Right atrium auricular region (tissue), 2 donors: ENCODE results near the gene XPR1. TPM values are rescaled to one million over a fixed set of nuclear protein-coding genes. Genes with fewer than 3 reads are reported as not detected.

Experiments used
- DNase-seq: peaks from one replicate; pipeline ENCODE4 v3.0.0-alpha.2; 2019; ENCODE audit warnings: low spot score
- H3K27ac ChIP-seq, 2 donors: fragments of 200-600 bp; sonication (generic); 1 replicate in 1 of 2; 2 replicates in 1 of 2; pipeline ENCODE4 v1.5.1; 2016 to 2019
- H3K27me3 ChIP-seq, 2 donors: fragments of 200-600 bp; sonication (generic); one replicate each; pipeline versions ENCODE4 v1.5.1 to v1.6.0; 2017 to 2019
- H3K36me3 ChIP-seq: fragments of 200-600 bp; sonication (generic); one replicate; pipeline ENCODE4 v1.5.1; 2016
- H3K4me1 ChIP-seq, 2 donors: fragments of 200-600 bp; sonication (generic); one replicate each; pipeline versions ENCODE4 v1.5.1 to v1.6.0; 2017 to 2019
- H3K4me3 ChIP-seq, 2 donors: fragments of 200-600 bp; sonication (generic); 1 replicate in 1 of 2; 2 replicates in 1 of 2; pipeline ENCODE4 v1.5.1; 2017 to 2019; ENCODE audit warnings: mild to moderate bottlenecking in 1 of 2, moderate library complexity in 1 of 2
- H3K9me3 ChIP-seq, 2 donors: fragments of 200-600 bp; sonication (generic); one replicate each; pipeline ENCODE4 v1.5.1; 2019
- CTCF ChIP-seq, 2 donors: fragments of 200-600 bp; sonication (generic); IDR thresholded peaks; one replicate each; pipeline ENCODE4 v1.5.1; 2019; ENCODE audit warnings: antibody characterized with exemption in 2 of 2
- total RNA-seq, 2 donors: library from RNA; depleted of rRNA; stranded (reverse); fragments of >200 nt; gene quantifications; one replicate each; pipeline ENCODE4 v1.1.0, GENCODE V29; 2016

Gene XPR1
- total RNA-seq, 2 donors from 2014 or later, result 30.0 to 53.0 TPM

- peaks cover 35% of the 10 kb centered on the region for H3K36me3 ChIP-seq
Measured at GRCh38 chr1:180937012-180937372, 305.2 kb downstream of the XPR1 start.

DNA sequence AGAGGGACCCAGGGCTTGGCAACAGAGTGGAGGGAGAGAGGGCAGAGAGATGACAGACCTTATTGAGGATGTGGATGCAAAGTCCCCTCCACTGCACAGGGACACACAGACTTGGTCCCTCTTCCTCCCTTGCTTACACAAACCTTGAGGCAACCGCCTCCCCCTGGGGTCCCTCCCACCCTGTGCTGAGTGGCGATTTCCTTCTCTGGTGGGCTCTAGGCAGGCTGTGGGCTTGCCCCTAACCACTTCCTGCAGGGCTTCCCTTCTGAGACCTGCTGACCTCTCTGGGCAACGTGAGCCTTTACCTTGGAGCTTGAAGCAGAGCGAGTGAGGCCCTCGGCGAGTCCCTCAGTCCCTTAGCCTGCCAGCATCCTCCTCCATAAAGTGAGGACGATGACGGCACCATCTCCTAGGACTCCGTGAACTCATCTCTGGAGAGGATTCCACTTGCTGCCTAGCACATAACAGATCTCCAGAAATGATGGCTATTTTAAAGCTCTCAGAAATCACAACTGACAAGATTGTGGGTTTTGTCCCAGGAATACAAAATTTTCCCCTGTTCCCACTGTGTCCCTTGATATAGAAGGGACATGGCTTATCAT, 305.9 kb downstream of the XPR1 start:
- H3K36me3 ChIP-seq, result peaks cover 35% of the 10 kb centered on the region
- no peak for DNase-seq

More at GRCh38 chr1:180937012-180937372, 305.2 kb downstream of the XPR1 start:
- no peaks in the 10 kb centered on the region for H3K27me3 ChIP-seq
- TF ChIP-seq CTCF (IDR thresholded peaks at IDR 0.05), result no peak
- H3K9me3 ChIP-seq, result no peaks in the 10 kb centered on the region
- DNase-seq, result no peak
- no peak overlapping the region for H3K4me3 ChIP-seq
- no peak overlapping the region for H3K27ac ChIP-seq
- H3K4me1 ChIP-seq, result no peaks in the 10 kb centered on the region

DNA sequence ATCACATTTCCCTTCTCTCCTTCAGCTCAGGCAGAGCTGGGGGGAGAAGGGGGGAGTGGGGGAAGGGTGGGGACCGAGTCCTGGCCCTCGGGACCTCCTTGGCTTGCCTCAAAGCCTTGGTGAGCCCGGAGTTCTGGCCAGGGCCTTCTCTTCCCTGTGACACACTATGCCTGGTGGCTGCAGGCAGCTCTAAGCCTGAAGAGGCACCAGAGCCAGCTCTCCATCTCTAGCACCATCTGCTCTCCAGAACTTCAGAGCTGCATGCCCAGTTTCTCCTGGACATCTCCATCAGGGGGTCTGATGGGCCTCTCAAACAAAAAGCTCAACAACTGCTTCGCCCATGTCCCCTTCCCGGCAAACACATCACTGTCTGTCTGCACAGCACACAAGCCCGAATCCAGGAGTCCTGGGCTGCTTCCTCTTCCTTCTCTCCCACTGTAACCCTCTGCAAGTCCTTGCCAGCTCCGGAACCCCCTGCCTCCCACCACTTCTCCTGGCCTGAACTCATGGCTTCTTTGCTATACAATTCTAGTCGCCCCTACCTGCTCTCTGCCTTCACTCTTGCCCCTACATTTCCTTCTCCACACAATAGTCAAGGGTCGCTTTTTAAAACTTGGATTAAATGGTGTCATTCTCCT, 307.4 kb downstream of the XPR1 start:
- no peaks in the 10 kb centered on the region for H3K27me3 ChIP-seq
- H3K9me3 ChIP-seq, result no peaks in the 10 kb centered on the region
- DNase-seq, result no peak
- no peak overlapping the region for H3K4me3 ChIP-seq
- TF ChIP-seq CTCF (IDR thresholded peaks at IDR 0.05), result no peak
- H3K36me3 ChIP-seq, result peaks cover 33% of the 10 kb centered on the region
- no peak overlapping the region for H3K27ac ChIP-seq
- H3K4me1 ChIP-seq, result no peaks in the 10 kb centered on the region

More for the DNA sequence above, 305.9 kb downstream of the XPR1 start:
- Histone ChIP-seq H3K4me1 (no peaks in the 10 kb centered on the region), H3K27me3 (no peaks in the 10 kb centered on the region), H3K4me3 (no peak overlapping the region), H3K27ac (no peak overlapping the region), H3K9me3 (no peaks in the 10 kb centered on the region)
- no peak for TF ChIP-seq CTCF (IDR thresholded peaks at IDR 0.05)

- no peaks in the 10 kb centered on the region for H3K4me1 ChIP-seq
- no peak for TF ChIP-seq CTCF (IDR thresholded peaks at IDR 0.05)
- H3K27me3 ChIP-seq, result no peaks in the 10 kb centered on the region
- no peaks in the 10 kb centered on the region for H3K9me3 ChIP-seq
- H3K27ac ChIP-seq, result no peak overlapping the region
- no peak for DNase-seq
- H3K36me3 ChIP-seq, result peaks cover 34% of the 10 kb centered on the region
- no peak overlapping the region for H3K4me3 ChIP-seq
Measured at GRCh38 chr1:180939711-180940103, 307.9 kb downstream of the XPR1 start.

Other genes starting within 250 kb of the XPR1 start
- gene ACBD6, start 129.4 kb upstream of the XPR1 start, total RNA-seq, result 10 to 100 TPM; 24.0 to 29.0 TPM
- 1 to 10 TPM in 1 of 2 donors, under 1 TPM in 1; 0.70 to 2.0 TPM for gene OVAAL, start 73.1 kb upstream of the XPR1 start, total RNA-seq